ENCODE results near the gene HERC2. TPM values are rescaled to one million over a fixed set of nuclear protein-coding genes. Genes with fewer than 3 reads are reported as not detected.

HERC2 gene
- total RNA-seq, 1 donor from 2014 or later, result 42.1 TPM

DNA sequence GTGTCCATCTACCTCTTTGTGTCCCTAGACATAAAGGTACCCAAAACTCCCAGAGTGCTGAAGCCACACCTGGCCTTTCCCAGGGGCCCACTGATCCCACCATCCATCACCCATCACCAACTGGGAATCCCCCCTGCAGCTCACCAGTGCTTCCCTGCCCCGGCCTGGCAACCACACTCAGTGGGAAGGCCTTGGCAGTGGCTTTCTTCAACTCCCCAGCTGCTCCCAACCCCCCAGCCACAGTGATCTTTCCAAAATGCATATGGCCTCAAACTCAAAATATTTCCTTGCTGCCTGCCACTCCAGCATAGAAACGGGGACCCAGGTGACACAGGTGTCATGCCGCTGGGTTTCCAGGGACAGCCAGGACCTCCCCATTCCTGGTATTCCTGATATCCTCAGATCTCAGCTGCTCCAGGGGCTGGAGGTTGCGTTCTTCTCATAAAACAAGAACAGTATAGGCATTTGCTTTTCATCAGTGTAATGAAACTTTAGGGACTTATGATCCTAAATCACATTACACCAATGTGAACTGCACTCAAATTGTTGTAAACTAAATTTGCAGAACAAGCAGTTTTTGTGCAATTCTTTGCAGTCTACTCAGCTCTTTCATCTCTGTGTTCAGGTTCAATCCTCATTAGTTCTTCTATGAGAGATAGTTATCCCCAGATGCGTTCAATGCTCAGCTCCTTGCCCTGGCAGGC lies 224.2 kb downstream of the HERC2 start:
- DNase-seq (no peak), ATAC-seq (ENCODE audit: poor library complexity) (no peak)
- intact Hi-C loops (cut with DNase I), result no loop called here

DNA sequence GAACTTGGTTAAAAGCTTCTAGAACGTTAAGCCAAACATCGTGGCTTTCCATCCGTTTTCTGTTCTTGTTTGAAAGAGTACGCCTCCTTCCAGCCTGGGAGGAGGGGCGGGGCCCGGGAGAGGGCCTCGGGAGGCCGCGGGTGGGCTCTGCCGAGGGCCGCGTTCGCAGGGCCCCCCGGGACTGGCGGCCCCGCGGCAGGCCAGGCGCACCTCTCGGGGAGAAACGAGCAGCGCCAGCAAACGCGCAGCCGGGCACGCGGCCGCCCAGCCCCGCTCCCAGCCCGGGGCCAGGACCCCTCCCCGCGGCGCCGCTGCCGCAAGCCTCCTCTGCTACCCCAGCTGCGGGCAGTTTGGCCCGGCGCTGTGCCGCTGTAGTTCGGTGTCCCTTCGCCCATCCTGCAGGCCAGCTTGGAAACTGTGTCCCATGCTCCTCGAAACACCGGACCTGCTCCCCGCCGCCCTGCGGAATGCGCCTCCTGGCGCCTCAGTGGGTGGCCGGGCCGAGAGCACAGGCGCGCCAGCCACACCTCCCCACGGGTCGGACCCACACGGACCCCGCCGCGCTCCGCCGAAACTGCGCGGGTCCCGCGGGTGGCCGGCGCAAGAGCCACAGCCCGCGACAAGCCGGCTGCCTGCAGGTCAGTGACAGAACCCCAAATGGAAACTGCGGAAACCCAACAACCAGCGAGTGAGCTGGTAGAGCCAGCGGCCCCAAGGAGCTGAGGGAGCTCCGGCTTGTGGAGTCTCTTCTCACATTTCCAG lies 225.1 kb downstream of the HERC2 start:
- ATAC-seq (ENCODE audit: poor library complexity), result no peak
- intact Hi-C loops (cut with DNase I), result no loop called here
- DNase-seq, result no peak

DNA sequence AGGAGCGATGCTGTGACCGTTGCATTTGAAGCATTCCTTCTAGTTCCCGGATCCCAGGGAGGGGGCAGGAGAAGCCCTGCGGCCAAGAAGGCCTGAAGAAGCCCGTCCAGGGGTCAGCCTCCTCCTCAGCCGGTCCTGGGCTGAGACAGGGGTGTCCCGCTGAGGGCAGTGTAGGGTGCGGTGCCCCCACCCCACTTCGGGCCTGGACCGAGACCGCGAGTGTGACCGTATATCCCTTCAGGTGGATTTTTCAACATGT lies 225.6 kb downstream of the HERC2 start:
- ATAC-seq (ENCODE audit: poor library complexity), result no peak
- intact Hi-C loops (cut with DNase I), result no loop called here
- no peak for DNase-seq

DNA sequence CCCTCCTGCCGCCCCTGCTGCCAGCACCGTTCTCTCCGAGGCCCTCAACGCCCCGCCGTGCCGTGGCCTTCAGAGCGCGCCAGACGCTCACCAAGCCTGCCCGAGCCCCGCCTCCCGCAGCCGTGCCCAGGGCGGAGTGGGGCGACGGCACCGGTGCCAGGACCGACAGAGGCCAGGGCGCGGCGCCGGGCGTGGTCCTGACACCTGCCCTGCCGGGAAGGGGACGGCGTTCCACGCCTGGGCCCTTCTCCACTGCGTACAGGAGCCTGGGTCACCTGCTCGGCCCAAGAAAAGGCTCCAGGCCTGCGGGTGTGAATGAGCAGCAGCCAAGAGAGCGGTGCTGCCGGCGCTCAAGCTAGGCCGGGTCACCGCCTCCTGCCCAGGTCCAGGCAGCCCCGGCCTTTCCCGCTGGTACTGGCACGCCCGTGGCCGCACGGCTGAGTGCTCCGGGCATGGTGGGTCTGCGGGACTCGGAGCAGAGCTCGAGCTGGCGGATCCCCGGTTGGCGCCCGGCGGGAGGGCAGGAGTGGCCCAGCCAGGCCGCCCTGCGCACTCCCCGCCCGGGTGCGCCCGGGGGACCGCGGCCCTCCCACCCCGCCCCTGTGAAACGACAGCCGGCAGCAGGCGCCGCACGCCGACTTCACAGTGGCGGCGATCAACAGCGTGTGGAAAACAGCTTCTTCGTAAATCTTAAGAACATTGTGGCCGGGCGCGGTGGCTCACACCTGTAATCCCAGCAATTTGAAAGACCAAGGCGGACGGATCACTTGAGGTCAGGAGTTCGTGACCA lies 227.1 kb downstream of the HERC2 start:
- ATAC-seq (ENCODE audit: poor library complexity), result peak; percentile 63
- DNase-seq, result peak; percentile 66
- intact Hi-C loops (cut with DNase I), result no loop called here

DNA sequence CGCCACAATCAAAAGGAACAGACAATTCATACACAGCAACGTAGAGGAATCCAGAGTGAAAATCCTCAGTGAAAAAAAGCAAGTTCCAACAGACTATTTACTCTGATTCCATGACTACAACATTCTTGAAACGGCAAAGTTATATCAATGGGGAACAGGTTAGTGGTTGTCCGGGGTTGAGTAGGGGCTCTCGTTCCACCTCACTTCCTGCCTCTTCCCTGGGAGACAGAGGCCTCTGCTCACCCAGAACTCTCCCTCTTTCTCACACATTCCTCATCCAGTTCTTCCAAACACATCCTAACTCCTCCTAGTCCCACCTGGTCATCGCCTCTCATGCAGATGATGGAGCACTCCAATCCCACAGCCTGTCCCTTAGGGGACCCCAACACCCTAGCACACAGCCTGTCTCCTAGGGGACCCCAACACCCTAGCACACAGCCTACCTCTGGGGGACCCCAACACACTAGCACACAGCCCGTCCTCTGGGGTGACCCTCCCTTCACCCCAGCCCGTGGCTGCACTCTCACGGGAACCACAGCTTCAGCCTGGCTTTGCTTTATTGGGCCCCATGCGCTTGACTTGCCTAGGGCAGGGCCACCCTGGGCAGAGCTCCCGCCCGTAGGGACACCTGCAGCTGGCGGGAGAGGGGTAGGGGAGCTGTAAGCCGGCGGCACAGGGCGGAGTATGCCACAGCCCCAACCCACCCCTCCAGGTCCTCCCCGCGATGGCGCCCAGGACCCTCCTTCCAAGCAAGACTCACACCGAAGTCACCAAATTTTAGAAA lies 228.0 kb downstream of the HERC2 start:
- ATAC-seq (ENCODE audit: poor library complexity) (no peak), DNase-seq (no peak)
- intact Hi-C loops (cut with DNase I), result no loop called here

DNA sequence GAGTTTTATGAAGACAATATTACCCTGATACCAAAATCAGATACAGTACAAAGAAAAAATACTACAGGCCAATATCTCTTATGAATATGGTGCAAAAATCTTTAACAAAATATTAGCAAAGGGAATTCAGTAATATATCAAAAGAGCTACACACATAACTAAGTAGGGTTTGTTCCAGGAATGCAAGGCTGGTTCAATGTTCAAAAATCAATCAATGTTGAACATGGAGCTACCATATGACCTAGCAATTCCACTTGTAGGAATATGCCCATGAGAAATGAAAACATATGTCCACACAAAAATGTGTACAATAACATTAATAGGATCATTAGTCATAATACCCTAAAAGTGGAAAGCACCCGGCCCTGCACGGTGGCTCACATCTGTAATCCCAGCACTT lies 230.7 kb downstream of the HERC2 start:
- no peak for ATAC-seq (ENCODE audit: poor library complexity)
- intact Hi-C loops (cut with DNase I), result no loop called here
- no peak for DNase-seq

DNA sequence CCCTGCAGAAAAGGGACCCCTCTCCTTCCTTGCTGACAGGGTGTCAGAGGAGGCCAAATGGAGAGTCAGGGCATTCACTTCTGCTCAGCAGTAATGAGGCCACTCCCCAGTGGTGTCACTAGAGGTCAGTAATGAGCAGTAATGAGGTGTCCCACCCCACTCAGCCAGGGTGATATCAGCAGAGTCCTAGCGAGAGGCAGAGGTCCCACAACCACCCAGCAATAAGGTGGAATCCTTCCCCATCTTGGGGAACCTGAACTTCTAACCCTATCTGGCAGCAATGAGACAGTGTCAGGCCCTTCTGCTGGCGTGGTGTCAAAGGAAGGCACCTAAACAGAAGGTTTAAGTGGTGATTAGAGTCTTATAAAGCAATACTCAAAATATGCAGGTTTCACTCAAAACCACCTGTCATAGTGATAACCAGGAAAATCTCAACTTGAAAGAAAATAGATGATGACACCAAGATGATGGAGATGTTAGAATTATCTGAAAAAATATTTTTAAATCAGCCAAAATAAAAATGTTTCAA lies 235.7 kb downstream of the HERC2 start:
- DNase-seq, result no peak
- intact Hi-C loops (cut with DNase I), result loop anchor here (5.0 kb wide), 1 partner anchor 36 kb away; no protein-coding TSS in a partner anchor
- ATAC-seq (ENCODE audit: poor library complexity), result peak; percentile 97

DNA sequence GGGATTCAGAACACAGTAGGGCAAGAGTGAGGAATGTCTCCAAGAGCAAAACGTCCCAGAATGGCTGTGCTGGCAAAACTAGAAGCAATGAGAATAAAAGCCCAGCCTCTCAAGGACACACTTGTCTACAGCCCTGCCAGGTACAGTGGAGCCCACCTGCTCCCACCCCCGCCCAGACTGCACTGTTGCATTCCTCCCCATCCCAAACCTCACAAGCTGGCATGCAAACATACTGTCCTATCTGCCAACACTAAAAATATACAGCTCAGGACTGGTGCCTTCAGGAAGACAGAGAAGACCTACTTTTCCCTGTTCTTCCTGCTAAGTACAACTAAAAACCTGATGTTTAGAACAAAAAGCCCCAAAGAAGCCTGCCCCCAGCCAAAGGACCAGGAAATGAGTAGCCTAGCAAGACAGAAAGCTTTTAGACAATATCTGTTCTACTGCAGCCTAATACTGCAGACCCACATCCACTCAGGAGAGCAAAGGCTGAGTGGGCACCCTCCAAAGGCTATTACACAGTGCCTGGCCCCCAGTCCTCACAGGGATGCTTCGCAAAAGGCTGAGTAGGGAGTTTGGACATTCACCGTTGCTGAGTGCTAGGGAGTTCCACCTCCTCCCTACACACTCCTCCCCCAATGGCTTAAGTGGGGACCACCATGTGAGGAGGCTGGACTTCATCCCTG lies 236.3 kb downstream of the HERC2 start:
- ATAC-seq (ENCODE audit: poor library complexity) (peak; percentile 77), DNase-seq (no peak)
- intact Hi-C loops (cut with DNase I), result loop anchor here (5.0 kb wide), 1 partner anchor 37 kb away; no protein-coding TSS in a partner anchor

DNA sequence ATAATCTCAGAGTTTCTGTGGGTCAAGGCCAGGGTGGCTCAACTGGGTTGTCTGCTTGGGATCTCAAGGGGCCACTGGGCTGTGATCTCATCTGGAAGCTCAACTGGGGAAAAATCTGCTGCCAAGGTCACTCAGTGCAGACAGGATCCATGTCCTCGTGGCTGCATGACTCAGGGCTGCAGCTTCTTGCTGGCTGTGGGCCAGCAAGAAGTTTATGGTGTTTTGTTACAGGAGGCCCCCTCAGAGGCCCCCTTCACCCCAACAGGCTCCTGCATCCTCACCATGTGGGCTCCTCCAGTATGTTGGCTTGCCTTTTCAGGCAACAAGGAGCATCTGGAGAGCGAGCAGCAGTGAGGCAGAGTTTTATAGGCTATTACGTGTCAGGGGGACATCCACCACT lies 237.4 kb downstream of the HERC2 start:
- no peak for ATAC-seq (ENCODE audit: poor library complexity)
- DNase-seq, result no peak
- intact Hi-C loops (cut with DNase I), result no loop called here

DNA sequence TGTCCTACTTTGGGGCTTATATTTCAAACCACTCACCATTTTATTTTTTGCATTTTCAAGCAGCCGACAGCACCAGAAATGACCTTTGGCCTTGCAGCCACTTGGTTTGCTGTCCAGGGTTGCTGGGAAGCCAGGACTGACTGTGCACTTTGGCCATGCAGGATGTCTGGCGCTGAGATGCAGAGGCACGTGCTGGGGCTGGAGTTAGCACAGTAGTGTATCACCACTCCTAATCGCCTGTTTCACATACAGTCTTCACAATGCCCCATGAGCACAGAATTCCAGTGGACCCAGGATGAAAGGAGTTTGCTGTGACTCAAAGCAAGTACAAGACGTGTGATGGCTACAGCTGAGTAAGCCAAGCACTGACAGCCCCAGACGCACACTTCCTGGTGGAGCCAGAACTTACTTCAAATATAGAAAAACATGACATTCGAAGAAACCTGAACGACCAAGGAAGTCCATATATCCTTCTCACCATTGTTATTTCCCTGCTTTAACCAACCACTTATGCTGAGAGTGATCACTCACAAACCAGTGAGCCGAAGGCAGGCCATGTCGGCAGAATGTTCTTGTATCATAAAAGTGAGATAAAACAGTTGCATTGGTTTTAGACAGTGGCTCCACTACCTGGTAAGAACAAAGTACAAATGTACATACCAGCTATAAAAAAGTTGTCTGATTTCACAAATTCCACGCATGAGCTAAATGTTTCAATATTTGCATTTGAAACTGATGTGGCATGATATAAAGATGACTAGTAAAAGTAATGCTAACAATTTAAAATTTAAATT lies 238.9 kb downstream of the HERC2 start:
- intact Hi-C loops (cut with DNase I), result no loop called here
- ATAC-seq (ENCODE audit: poor library complexity) (no peak), DNase-seq (no peak)

DNA sequence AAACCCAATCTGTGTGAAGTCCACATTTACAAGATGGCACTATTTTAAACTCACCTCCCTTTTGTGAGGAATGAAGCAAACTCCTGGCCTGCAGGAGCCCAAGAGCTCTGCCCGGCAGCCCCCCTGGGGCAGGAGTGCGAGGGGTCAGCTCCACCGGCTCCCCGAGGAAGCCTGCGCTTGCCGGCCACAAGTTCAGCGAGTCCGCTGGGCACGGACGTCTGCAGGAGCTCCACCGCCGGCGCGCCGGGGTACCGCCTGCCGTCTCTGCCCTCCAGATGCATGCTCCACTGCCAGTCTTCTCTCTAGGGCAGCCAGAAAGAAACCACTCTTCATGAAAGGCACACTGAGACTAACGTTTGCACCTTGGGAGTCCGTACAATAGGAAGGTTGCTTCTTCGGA lies 240.4 kb downstream of the HERC2 start:
- DNase-seq, result no peak
- intact Hi-C loops (cut with DNase I), result no loop called here
- ATAC-seq (ENCODE audit: poor library complexity), result no peak

DNA sequence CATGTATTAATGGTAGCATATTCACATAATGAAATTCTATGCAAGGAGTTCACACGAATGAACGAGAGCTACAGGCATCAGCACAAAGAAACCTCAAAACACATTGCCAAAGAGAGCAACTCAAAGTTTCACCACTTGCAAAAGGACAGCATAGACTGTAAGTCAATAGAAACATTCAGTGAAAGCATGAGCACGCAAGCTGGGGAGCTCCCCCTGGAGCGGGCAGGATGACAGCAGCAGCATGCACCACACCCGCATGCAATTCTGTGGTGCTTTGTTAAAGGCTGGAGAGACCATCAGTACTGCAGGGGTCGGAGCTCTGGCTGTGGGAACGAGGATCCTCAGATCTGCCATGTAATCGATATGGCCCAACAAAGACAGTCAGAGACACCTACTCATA lies 241.6 kb downstream of the HERC2 start:
- intact Hi-C loops (cut with DNase I), result no loop called here
- DNase-seq (no peak), ATAC-seq (ENCODE audit: poor library complexity) (no peak)

DNA sequence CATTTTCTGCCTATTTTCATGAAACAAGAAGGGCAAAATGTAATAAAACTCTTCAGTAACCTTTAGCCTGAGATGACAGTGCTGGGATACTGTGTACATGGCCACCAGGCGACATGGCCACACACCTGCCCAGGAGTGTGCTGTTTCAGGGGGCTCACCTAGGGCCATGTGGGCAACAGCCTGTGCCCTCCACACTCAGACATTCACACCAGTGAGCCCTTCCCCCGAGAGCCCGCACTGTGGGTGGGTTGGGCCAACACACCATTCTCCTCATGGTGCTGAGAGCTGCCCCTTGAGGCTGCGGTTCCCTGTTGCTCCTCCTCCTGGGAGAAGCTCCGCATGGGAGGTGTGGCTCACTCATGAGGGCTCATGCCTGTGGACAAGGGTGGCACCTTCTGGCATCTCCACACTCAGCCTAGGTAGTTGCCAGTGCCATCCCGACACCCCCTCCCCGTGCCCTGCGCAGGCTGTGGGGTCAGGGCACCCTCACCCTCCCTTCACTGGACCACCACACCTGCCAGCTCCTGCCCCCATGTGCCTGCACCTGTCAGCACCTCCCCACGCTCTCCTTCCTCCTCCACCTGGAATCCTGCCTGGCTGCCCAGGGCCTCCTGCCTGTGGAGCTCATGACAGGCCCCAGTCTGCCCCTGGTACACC lies 242.5 kb downstream of the HERC2 start:
- intact Hi-C loops (cut with DNase I), result no loop called here
- no peak for ATAC-seq (ENCODE audit: poor library complexity)
- no peak for DNase-seq

DNA sequence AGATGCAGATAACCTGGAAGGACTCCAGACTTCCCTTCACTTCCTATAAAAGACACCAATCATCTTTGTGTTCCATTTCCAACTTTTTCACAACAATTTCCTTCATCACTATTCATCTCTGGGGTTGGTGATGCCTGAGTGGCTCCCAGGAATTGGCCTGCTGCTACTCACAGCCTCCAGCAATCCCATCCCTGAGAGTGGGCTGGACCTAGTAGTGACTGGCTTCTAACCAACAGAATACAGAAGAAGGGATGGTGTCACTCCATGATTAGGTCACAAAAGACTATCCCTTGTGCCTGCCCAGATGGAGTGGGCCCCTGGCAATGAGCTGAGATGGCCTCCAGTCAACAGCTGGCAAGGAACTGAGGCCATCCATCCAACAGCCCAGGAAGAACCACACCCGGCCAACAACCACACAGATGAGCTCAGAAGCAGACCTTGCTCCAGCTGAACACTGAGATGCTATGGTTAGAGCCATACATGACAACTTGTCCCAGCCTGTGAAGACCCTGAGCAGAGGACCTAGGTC lies 243.7 kb downstream of the HERC2 start:
- intact Hi-C loops (cut with DNase I), result no loop called here
- no peak for ATAC-seq (ENCODE audit: poor library complexity)

DNA sequence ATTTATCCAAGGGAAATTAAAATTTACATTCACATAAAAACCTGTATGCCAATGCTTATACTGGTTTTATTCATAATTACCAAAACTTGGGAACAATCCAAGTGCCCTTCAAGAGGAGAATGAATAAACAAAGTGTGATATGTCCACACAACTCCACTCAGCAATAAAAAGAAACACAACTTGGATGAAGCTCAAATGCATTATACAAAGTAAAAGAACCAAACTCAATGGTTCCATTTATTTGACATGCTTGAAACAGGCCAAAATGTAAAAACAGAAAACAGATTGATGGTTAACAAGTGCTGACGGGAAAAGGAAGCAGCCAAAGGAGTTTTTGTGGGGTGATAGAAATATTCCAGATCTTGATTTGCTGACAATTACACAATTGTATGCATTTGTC lies 246.4 kb downstream of the HERC2 start:
- intact Hi-C loops (cut with DNase I), result no loop called here
- DNase-seq (no peak), ATAC-seq (ENCODE audit: poor library complexity) (no peak)

More for the DNA sequence above, 243.7 kb downstream of the HERC2 start:
- no peak for DNase-seq

DNA sequence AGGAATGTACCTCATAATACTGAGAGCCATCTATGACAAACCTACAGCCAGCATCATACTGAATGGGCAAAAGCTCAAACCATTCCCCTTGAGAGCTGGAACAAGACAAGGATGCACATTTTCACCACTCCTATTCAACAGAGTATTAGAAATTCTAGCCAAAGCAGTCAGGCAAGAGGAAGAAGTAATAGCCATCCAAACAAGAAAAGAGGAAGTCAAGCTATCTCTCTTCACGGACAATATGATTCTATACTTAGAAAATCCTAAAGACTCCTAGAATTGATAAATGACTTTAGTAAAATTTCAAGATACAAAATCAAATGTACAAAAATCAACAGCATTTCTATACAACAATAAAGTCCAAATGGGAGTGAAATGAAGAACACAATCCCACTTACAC lies 253.0 kb downstream of the HERC2 start:
- intact Hi-C loops (cut with DNase I), result no loop called here
- DNase-seq, result no peak
- no peak for ATAC-seq (ENCODE audit: poor library complexity)

DNA sequence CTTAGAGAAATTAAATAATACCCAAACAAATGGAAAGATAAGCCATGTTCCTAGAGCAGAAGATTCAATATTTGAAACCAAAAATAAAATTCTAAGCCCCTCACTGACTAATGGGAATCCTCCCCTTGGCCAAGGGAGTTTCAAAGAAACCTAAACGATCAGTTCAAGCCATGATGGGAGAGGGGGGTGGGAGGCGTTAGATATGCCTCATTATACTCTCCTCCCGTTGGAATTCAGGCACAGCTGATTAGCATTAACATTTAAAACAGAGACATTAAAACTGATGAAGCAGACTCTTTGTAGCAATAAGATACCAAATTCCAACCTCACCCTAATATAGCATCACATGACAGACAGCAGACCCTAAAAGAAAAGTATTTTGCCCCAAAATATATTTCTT lies 255.7 kb downstream of the HERC2 start:
- no peak for DNase-seq
- intact Hi-C loops (cut with DNase I), result no loop called here
- no peak for ATAC-seq (ENCODE audit: poor library complexity)
